ENCODE data around the gene CEMIP.

DNA sequence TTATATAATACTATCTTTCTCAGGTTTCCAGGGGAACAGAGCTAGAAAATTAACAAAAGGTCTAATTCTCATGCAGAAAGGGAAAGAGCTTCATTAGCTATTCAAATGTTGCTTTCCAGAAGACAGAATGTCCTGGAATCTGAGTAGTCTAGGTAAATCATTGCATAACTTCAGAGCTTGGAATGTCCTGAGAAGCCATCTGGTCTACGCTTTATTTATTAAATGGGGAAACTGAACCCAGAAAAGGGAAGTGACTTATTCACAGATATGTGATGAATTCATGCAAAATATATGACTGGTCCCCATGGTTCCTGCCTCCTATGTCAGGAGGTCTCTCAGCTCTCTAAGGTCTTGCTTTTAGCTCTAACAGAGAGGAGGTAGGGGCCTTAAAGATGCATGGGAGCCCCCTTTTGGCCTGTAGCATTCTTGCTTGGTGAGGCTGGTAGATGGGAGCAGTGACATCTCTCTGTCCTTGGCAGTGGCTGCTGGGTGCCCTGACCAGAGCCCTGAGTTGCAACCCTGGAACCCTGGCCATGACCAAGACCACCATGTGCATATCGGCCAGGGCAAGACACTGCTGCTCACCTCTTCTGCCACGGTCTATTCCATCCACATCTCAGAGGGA, 99.2 kb downstream of the CEMIP start:
- TF ChIP-seq, protein P1, sequence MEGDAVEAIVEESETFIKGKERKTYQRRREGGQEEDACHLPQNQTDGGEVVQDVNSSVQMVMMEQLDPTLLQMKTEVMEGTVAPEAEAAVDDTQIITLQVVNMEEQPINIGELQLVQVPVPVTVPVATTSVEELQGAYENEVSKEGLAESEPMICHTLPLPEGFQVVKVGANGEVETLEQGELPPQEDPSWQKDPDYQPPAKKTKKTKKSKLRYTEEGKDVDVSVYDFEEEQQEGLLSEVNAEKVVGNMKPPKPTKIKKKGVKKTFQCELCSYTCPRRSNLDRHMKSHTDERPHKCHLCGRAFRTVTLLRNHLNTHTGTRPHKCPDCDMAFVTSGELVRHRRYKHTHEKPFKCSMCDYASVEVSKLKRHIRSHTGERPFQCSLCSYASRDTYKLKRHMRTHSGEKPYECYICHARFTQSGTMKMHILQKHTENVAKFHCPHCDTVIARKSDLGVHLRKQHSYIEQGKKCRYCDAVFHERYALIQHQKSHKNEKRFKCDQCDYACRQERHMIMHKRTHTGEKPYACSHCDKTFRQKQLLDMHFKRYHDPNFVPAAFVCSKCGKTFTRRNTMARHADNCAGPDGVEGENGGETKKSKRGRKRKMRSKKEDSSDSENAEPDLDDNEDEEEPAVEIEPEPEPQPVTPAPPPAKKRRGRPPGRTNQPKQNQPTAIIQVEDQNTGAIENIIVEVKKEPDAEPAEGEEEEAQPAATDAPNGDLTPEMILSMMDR (IDR thresholded peaks at IDR 0.05), result no peak
- TF ChIP-seq POLR2A (IDR thresholded peaks at IDR 0.05), result no peak

Data from breast epithelium (tissue), 3 donors.